DOHH2 (cell line): ENCODE data around the gene ZNRD2.

ENCODE experiments used
- H3F3A ChIP-seq: fragments of 200-600 bp; sonication (generic), shearing (Covaris generic); 2 replicates; pipeline ENCODE4 v1.6.0; 2016; ENCODE audit warnings: antibody characterized with exemption, mild to moderate bottlenecking; ENCODE audit not compliant: control insufficient read depth, insufficient read depth
- H3K27ac ChIP-seq: fragments of 200-600 bp; sonication (generic); 2 replicates; pipeline ENCODE4 v1.5.1; 2014; ENCODE audit warnings: low read depth, mild to moderate bottlenecking, low read length, moderate library complexity
- H3K27me3 ChIP-seq: fragments of 200-600 bp; sonication (generic); 2 replicates; pipeline ENCODE4 v1.6.1; 2014; ENCODE audit warnings: mild to moderate bottlenecking, low read length, mixed read lengths; ENCODE audit not compliant: control insufficient read depth
- H3K36me3 ChIP-seq: fragments of 200-600 bp; sonication (generic); 2 replicates; pipeline ENCODE4 v1.6.1; 2014; ENCODE audit warnings: mild to moderate bottlenecking, low read length, moderate library complexity, mixed read lengths; ENCODE audit not compliant: control insufficient read depth
- H3K4me1 ChIP-seq: fragments of 200-600 bp; sonication (generic); 2 replicates; pipeline ENCODE4 v1.6.1; 2014; ENCODE audit warnings: mild to moderate bottlenecking, low read length, mixed read lengths; ENCODE audit not compliant: control insufficient read depth
- H3K4me2 ChIP-seq: fragments of 200-600 bp; sonication (generic); 2 replicates; pipeline ENCODE4 v1.6.0; 2014; ENCODE audit warnings: mild to moderate bottlenecking, low read length, moderate library complexity
- H3K4me3 ChIP-seq: fragments of 200-600 bp; sonication (generic); 2 replicates; pipeline ENCODE4 v1.5.1; 2014; ENCODE audit warnings: mild to moderate bottlenecking, low read length, mixed read lengths
- H3K79me2 ChIP-seq: fragments of 200-600 bp; sonication (generic); 2 replicates; pipeline ENCODE4 v1.6.1; 2014; ENCODE audit warnings: mild to moderate bottlenecking, low read length, mixed read lengths; ENCODE audit not compliant: control insufficient read depth
- H3K9me2 ChIP-seq: fragments of 200-600 bp; sonication (generic); replicated peaks from 2 replicates; pipeline ENCODE4 v1.6.1; 2014; ENCODE audit warnings: mild to moderate bottlenecking, low read length, mixed read lengths; ENCODE audit not compliant: control insufficient read depth
- H3K9me3 ChIP-seq: fragments of 200-600 bp; sonication (generic); 2 replicates; pipeline ENCODE4 v1.6.1; 2014; ENCODE audit warnings: antibody characterized with exemption, low read length, mixed read lengths; ENCODE audit not compliant: control insufficient read depth, insufficient read depth
- H4K20me1 ChIP-seq: fragments of 200-600 bp; sonication (generic); 2 replicates; pipeline ENCODE4 v1.6.0; 2014; ENCODE audit warnings: low read depth, mild to moderate bottlenecking, antibody characterized with exemption, low read length, moderate library complexity; ENCODE audit not compliant: control insufficient read depth, insufficient read depth
- EZH2phosphoT487 ChIP-seq: fragments of 200-600 bp; sonication (generic); IDR thresholded peaks from 2 replicates; pipeline ENCODE4 v1.6.1; 2017; ENCODE audit warnings: borderline replicate concordance, mild to moderate bottlenecking, antibody characterized with exemption, low read length, moderate library complexity, mixed read lengths
- TF ChIP-seq, protein P1 (sequence below): fragments of 200-600 bp; sonication (generic); IDR thresholded peaks from one replicate; pipeline ENCODE4 v1.5.1; 2014; ENCODE audit warnings: antibody characterized with exemption, mild to moderate bottlenecking, low read depth, low read length; ENCODE audit not compliant: poor library complexity, severe bottlenecking

ZNRD2 gene

GRCh38 chr11:65593518-65594414 is 23.5 kb downstream of the ZNRD2 start:
- H3K9me3 ChIP-seq, result no peaks in the 10 kb centered on the region
- H3K4me1 ChIP-seq, result peaks cover 13% of the 10 kb centered on the region
- H3F3A ChIP-seq, result no peaks in the 10 kb centered on the region
- H3K27me3 ChIP-seq, result no peaks in the 10 kb centered on the region
- TF ChIP-seq, protein P1, sequence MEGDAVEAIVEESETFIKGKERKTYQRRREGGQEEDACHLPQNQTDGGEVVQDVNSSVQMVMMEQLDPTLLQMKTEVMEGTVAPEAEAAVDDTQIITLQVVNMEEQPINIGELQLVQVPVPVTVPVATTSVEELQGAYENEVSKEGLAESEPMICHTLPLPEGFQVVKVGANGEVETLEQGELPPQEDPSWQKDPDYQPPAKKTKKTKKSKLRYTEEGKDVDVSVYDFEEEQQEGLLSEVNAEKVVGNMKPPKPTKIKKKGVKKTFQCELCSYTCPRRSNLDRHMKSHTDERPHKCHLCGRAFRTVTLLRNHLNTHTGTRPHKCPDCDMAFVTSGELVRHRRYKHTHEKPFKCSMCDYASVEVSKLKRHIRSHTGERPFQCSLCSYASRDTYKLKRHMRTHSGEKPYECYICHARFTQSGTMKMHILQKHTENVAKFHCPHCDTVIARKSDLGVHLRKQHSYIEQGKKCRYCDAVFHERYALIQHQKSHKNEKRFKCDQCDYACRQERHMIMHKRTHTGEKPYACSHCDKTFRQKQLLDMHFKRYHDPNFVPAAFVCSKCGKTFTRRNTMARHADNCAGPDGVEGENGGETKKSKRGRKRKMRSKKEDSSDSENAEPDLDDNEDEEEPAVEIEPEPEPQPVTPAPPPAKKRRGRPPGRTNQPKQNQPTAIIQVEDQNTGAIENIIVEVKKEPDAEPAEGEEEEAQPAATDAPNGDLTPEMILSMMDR, result peak; percentile 86
- TF ChIP-seq EZH2phosphoT487, result no peak
- H4K20me1 ChIP-seq, result no peaks in the 10 kb centered on the region
- H3K4me2 ChIP-seq, result no peak overlapping the region
- H3K4me3 ChIP-seq, result no peak overlapping the region
- peaks cover 12% of the 10 kb centered on the region for H3K36me3 ChIP-seq
- no peak overlapping the region for H3K27ac ChIP-seq
- no peaks in the 10 kb centered on the region for H3K9me2 ChIP-seq
- no peaks in the 10 kb centered on the region for H3K79me2 ChIP-seq

DNA sequence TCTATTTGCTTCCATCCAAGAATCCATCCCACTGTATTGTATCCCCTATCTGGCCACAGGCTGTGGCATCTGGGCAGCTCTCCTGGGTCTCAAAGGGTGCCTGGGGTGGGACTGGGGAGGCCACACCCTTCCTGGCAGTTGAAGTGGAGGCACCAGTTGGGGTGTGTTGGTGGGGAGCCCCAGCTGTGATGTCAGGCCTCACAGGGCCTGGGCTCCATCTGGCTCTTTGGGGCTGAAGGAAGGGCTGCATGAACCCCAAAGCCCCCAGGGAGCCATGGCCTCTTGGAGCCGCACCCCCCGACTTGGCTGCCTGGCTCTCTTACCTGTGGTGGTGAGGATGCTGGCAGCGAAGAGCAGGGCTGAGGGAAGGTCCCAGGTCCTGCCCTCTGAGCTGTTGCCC is 24.9 kb downstream of the ZNRD2 start:
- no peak for TF ChIP-seq EZH2phosphoT487
- TF ChIP-seq, protein P1, result no peak
- Histone ChIP-seq H3F3A (no peaks in the 10 kb centered on the region), H4K20me1 (no peaks in the 10 kb centered on the region), H3K79me2 (no peaks in the 10 kb centered on the region), H3K4me2 (no peak overlapping the region), H3K27ac (no peak overlapping the region), H3K9me3 (no peaks in the 10 kb centered on the region), H3K27me3 (no peaks in the 10 kb centered on the region), H3K36me3 (peaks cover 10% of the 10 kb centered on the region), H3K4me3 (no peak overlapping the region), H3K4me1 (no peaks in the 10 kb centered on the region), H3K9me2 (no peaks in the 10 kb centered on the region)

GRCh38 chr11:65595543-65596281 is 25.4 kb downstream of the ZNRD2 start, which contains the start of gene KCNK7:
Gene KCNK7 (minus strand): TSS chr11:65595800. CDS start chr11:65595772, 28 bp downstream.
- H3K4me1 ChIP-seq, result no peaks in the 10 kb centered on the region
- H3K4me2 ChIP-seq, result no peak within 1 kb of the TSS
- TF ChIP-seq, protein P1, result no peak
- TF ChIP-seq EZH2phosphoT487, result no peak
- no peak within 1 kb of the TSS for H3K4me3 ChIP-seq
- peaks cover 8% of the 10 kb centered on the region; the same call in 1 of the 2 replicates for H3K36me3 ChIP-seq
- H3K9me2 ChIP-seq, result no peaks in the 10 kb centered on the region
- H3K9me3 ChIP-seq, result no peaks in the 10 kb centered on the region
- no peaks in the 10 kb centered on the region for H4K20me1 ChIP-seq
- H3K27ac ChIP-seq, result no peak within 1 kb of the TSS
- no peaks in the 10 kb centered on the region for H3K79me2 ChIP-seq
- H3K27me3 ChIP-seq, result no peaks in the 10 kb centered on the region
- no peaks in the 10 kb centered on the region for H3F3A ChIP-seq
